GM06990 (cell line): ENCODE data around the gene PAX6.

Experiments
- DNase-seq: peaks from one replicate; pipeline ENCODE4 v3.0.0-alpha.2; 2011; ENCODE audit not compliant: insufficient read length; ENCODE audit errors: extremely low read depth
- H3K27me3 ChIP-seq: replicated peaks from 2 replicates; pipeline ENCODE4 v1.6.0; 2011; ENCODE audit warnings: low read length; ENCODE audit not compliant: control insufficient read depth, insufficient read depth
- H3K36me3 ChIP-seq: 2 replicates; pipeline ENCODE4 v1.5.1; 2011; ENCODE audit warnings: low read length; ENCODE audit not compliant: control insufficient read depth, insufficient read depth
- H3K4me3 ChIP-seq: replicated peaks from 2 replicates; pipeline ENCODE4 v1.5.1; 2011; ENCODE audit warnings: low read depth, mild to moderate bottlenecking, control low read depth, low read length
- TF ChIP-seq, protein P1 (sequence below): IDR thresholded peaks from 2 replicates; pipeline ENCODE4 v1.5.1; 2011; ENCODE audit warnings: low read length, control low read depth, mild to moderate bottlenecking, inconsistent platforms; ENCODE audit not compliant: insufficient read depth, poor library complexity, severe bottlenecking

The PAX6 gene

GRCh38 chr11:31810779-31811647 lies at the start of gene PAX6:
TSS of gene PAX6 (minus strand) at chr11:31811322. CDS start at chr11:31806411, 4,911 bp downstream.
- Histone ChIP-seq H3K36me3 (no peaks in the 10 kb centered on the region), H3K4me3 (peak within 1 kb of the TSS; percentile 43), H3K27me3 (peaks cover 12% of the 10 kb centered on the region)
- TF ChIP-seq, protein P1, sequence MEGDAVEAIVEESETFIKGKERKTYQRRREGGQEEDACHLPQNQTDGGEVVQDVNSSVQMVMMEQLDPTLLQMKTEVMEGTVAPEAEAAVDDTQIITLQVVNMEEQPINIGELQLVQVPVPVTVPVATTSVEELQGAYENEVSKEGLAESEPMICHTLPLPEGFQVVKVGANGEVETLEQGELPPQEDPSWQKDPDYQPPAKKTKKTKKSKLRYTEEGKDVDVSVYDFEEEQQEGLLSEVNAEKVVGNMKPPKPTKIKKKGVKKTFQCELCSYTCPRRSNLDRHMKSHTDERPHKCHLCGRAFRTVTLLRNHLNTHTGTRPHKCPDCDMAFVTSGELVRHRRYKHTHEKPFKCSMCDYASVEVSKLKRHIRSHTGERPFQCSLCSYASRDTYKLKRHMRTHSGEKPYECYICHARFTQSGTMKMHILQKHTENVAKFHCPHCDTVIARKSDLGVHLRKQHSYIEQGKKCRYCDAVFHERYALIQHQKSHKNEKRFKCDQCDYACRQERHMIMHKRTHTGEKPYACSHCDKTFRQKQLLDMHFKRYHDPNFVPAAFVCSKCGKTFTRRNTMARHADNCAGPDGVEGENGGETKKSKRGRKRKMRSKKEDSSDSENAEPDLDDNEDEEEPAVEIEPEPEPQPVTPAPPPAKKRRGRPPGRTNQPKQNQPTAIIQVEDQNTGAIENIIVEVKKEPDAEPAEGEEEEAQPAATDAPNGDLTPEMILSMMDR, result no peak
- peak; percentile 51 for DNase-seq

DNA sequence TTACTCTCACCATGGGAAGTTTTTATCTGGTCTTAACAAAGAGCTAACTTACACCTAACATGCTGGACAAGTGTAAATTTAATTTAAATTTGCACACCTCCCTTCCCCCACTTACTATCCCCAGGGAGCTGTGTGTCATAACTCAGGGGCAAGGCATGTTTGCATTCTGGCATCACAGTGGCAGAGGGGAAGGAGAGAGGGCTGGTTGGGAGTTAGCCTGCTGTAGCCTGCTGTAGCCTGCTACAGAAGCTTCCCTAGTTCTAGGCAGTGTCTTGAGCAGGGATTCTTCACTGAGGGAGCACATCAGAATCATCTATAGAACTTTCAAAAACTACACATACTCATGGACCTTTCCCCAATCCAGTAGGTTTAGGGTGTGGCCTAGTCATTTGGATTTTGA lies 49.3 kb upstream of the PAX6 start:
- TF ChIP-seq, protein P1, result no peak
- no peaks in the 10 kb centered on the region; the same call in 1 of the 2 replicates for H3K27me3 ChIP-seq
- no peak overlapping the region for H3K4me3 ChIP-seq
- no peaks in the 10 kb centered on the region for H3K36me3 ChIP-seq
- no peak for DNase-seq

DNA sequence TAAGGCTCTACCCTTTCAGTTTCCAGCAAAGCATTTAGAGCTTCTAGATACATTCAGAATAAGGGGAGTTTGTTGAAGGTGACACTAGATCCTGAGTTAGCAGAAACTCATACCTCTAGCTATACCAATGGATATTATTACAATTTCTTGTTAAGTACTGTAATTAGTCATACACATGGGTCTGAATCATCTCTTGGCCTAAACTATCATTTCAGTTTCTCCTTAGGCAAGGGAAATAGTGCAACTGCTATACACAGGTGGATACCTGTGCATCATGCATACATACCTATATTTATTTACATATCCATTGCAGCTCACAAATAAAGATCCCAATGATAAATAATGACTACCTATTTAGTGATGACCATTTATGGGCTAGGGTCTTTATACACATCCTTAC lies 45.1 kb upstream of the PAX6 start:
- H3K27me3 ChIP-seq, result no peaks in the 10 kb centered on the region; the same call in 1 of the 2 replicates
- DNase-seq, result no peak
- no peak overlapping the region for H3K4me3 ChIP-seq
- H3K36me3 ChIP-seq, result no peaks in the 10 kb centered on the region
- TF ChIP-seq, protein P1, result no peak

- DNase-seq, result no peak
- TF ChIP-seq, protein P1, result no peak
- Histone ChIP-seq H3K36me3 (no peaks in the 10 kb centered on the region), H3K4me3 (no peak overlapping the region), H3K27me3 (no peaks in the 10 kb centered on the region)
Observed at GRCh38 chr11:31855466-31855865, 44.3 kb upstream of the PAX6 start.

DNA sequence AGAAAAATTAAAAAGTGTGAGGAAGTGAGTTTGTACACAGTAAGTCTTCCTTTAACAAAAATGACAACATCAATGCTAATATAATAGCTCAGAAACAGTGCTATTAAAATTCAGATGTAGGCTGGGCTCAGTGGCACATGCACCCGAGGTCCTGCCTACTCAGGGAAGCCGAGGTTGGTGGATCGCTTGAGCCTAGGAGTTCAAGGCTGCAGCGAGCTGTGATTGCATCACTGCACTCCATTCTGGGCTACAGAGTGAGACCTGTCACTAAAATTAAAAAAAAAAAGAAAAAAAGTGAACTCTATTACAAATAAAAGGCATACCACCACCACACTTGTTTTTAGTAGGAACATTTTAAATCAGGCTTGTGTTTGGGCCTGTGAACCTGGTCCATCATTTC lies 39.2 kb upstream of the PAX6 start:
- no peak for DNase-seq
- Histone ChIP-seq H3K4me3 (no peak overlapping the region), H3K27me3 (no peaks in the 10 kb centered on the region), H3K36me3 (no peaks in the 10 kb centered on the region)
- TF ChIP-seq, protein P1, result no peak
